HepG2 (cell line): Measurements from ENCODE around the gene CISH. TPM values are rescaled to one million over a fixed set of nuclear protein-coding genes. Genes with fewer than 3 reads are reported as not detected.

ENCODE experiments used
- AKAP8 ChIP-seq: sonication (generic); formaldehyde crosslinking; IDR thresholded peaks from 2 replicates; pipeline ENCODE4 v1.5.1; 2020; ENCODE audit warnings: mild to moderate bottlenecking, missing genetic modification reagents
- BCL6 ChIP-seq: IDR thresholded peaks from 2 replicates; pipeline ENCODE4 v1.6.1; 2016; ENCODE audit warnings: missing genetic modification reagents, missing compliant biosample characterization
- CBX1 ChIP-seq: IDR thresholded peaks from one replicate; pipeline ENCODE4 v1.6.1; 2016; ENCODE audit warnings: antibody characterized with exemption, low read depth
- DNMT1 ChIP-seq: sonication (generic); formaldehyde crosslinking; IDR thresholded peaks from 2 replicates; pipeline ENCODE4 v1.5.1; 2020; ENCODE audit warnings: mild to moderate bottlenecking, missing genetic modification reagents
- DPF2 ChIP-seq: sonication (generic); formaldehyde crosslinking; IDR thresholded peaks from 2 replicates; pipeline ENCODE4 v1.4.0; 2020; ENCODE audit warnings: mild to moderate bottlenecking, low read depth, missing genetic modification reagents, borderline replicate concordance
- FOXO1 ChIP-seq: sonication (generic); formaldehyde crosslinking; IDR thresholded peaks from 2 replicates; pipeline ENCODE4 v1.4.0; 2020; ENCODE audit warnings: missing genetic modification reagents
- GLI4 ChIP-seq: sonication (generic); formaldehyde crosslinking; IDR thresholded peaks from 2 replicates; pipeline ENCODE4 v1.5.1; 2020; ENCODE audit warnings: missing genetic modification reagents, mild to moderate bottlenecking, moderate library complexity, borderline replicate concordance
- HOXA3 ChIP-seq: sonication (generic); formaldehyde crosslinking; IDR thresholded peaks from 2 replicates; pipeline ENCODE4 v1.5.0; 2020; ENCODE audit warnings: missing genetic modification reagents
- IRX3 ChIP-seq: sonication (generic); formaldehyde crosslinking; IDR thresholded peaks from 2 replicates; pipeline ENCODE4 v1.8.1; 2023; ENCODE audit warnings: mild to moderate bottlenecking, low read depth, missing genetic modification reagents, borderline replicate concordance
- MTF1 ChIP-seq: sonication (generic); formaldehyde crosslinking; IDR thresholded peaks from 2 replicates; pipeline ENCODE4 v1.5.0; 2020; ENCODE audit warnings: missing genetic modification reagents
- NFYB ChIP-seq: sonication (generic); formaldehyde crosslinking; IDR thresholded peaks from 2 replicates; pipeline ENCODE4 v1.4.0; 2020; ENCODE audit warnings: missing genetic modification reagents
- RFXAP ChIP-seq: sonication (generic); formaldehyde crosslinking; IDR thresholded peaks from 2 replicates; pipeline ENCODE4 v1.4.0; 2020; ENCODE audit warnings: missing genetic modification reagents, borderline replicate concordance
- SKI ChIP-seq: fragments of 450-650 bp; IDR thresholded peaks from one replicate; pipeline ENCODE4 v1.6.1; 2018; ENCODE audit warnings: mild to moderate bottlenecking; ENCODE audit not compliant: partially characterized antibody
- SMYD3 ChIP-seq: sonication (generic); formaldehyde crosslinking; IDR thresholded peaks from 2 replicates; pipeline ENCODE4 v1.8.1; 2023; ENCODE audit warnings: mild to moderate bottlenecking, missing genetic modification reagents
- SP2 ChIP-seq: sonication (generic); formaldehyde crosslinking; IDR thresholded peaks from 2 replicates; pipeline ENCODE4 v1.5.1; 2020; ENCODE audit warnings: mild to moderate bottlenecking, missing genetic modification reagents
- TAF1 ChIP-seq: sonication (generic); formaldehyde crosslinking; IDR thresholded peaks from 2 replicates; pipeline ENCODE4 v1.4.0; 2020; ENCODE audit warnings: missing genetic modification reagents
- ZNF292 ChIP-seq: sonication (generic); formaldehyde crosslinking; IDR thresholded peaks from 2 replicates; pipeline ENCODE4 v1.8.1; 2022; ENCODE audit warnings: mild to moderate bottlenecking, low read depth, missing genetic modification reagents, borderline replicate concordance
- ZNF614 ChIP-seq: IDR thresholded peaks from 2 replicates; pipeline ENCODE4 v1.6.1; 2018; ENCODE audit warnings: missing biosample characterization, missing genetic modification reagents, inconsistent platforms, borderline replicate concordance
- ZNF816 ChIP-seq: sonication (generic); formaldehyde crosslinking; IDR thresholded peaks from 2 replicates; pipeline ENCODE4 v1.8.0; 2022; ENCODE audit warnings: missing genetic modification reagents, mild to moderate bottlenecking, borderline replicate concordance
- ZNF878 ChIP-seq: sonication (generic); formaldehyde crosslinking; IDR thresholded peaks from 2 replicates; pipeline ENCODE4 v1.8.1; 2023; ENCODE audit warnings: mild to moderate bottlenecking, missing genetic modification reagents, moderate library complexity
- polyA plus RNA-seq, 8 experiments: library from polyadenylated mRNA; depleted of rRNA in 3 of 8; stranded (reverse) in 7 of 8; unstranded in 1 of 8; fragments of >200 nt; fragmentation: Illumina TruSeq in 4 of 8; extraction: Trizol in 4 of 8; gene quantifications; 2 replicates each; pipeline versions ENCODE4 v1.2.1 to v1.2.3, GENCODE V29; 2011 to 2016; ENCODE audit warnings: low read depth in 4 of 8, missing spikeins in 1 of 8, mixed read lengths in 1 of 8; ENCODE audit not compliant: insufficient read depth in 1 of 8
- total RNA-seq, 5 experiments: library from RNA; depleted of rRNA; stranded (reverse); fragments of >200 nt; fragmentation: Illumina TruSeq; extraction: Trizol; gene quantifications; 2 replicates each; pipeline ENCODE4 v1.2.3, GENCODE V29; 2016; ENCODE audit warnings: low read depth in 1 of 5
- TF ChIP-seq, protein P1 (sequence below): sonication (generic); formaldehyde crosslinking; IDR thresholded peaks from 2 replicates; pipeline ENCODE4 v1.4.0; 2020; ENCODE audit warnings: missing genetic modification reagents
- TF ChIP-seq, protein P2 (sequence below): sonication (generic); formaldehyde crosslinking; IDR thresholded peaks from 2 replicates; pipeline ENCODE4 v1.4.0; 2020; ENCODE audit warnings: low read depth, mild to moderate bottlenecking, missing genetic modification reagents
- TF ChIP-seq, protein P3 (sequence below): IDR thresholded peaks from 2 replicates; pipeline ENCODE4 v1.6.1; 2012; ENCODE audit warnings: inconsistent platforms
- TF ChIP-seq, protein P4 (sequence below): sonication (generic); formaldehyde crosslinking; IDR thresholded peaks from 2 replicates; pipeline ENCODE4 v1.8.0; 2022; ENCODE audit warnings: mild to moderate bottlenecking, missing genetic modification reagents

The CISH gene
- total and polyA plus RNA-seq, 2 of the 13 experiments (the other 11 are each of a cell fraction or from before 2014, with no cell fraction given), result 0.91 to 1.5 TPM

DNA sequence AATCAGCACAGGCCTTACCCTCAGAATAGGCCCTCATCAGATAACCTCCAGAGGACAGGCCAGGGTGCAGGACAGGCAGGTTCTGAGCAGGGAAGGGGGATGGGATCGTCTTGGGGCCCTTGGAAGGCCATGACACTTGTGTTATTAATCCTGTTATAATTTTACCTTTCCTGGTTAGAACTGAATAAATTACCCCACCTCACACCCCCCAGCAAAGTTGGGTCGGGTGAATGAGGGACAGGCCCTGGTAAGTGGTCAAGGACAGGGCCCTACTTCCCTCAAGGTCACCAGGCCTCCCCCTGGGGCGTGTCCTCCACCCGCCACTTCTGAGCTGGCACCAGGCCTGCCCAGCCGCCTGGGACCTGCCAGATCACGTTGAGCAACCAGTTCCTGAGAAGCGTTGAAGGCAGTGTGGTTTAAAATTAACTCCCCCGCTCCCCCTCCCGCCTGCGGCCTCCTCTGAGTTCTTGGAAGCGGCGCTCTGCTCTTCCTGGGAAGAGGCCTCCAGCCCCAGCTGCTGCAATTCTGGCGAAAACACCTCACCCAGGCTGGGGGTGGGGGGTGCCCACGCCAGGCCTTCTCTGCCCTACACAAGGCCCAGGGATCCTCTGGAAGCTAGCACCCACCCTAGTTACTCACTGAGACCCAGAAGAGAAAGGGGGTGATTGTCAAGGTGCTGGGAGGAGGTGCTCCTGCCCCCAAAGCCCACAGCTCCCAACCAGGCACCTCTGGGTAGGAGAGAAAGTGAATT lies 10.6 kb downstream of the CISH start (continued):
- TF ChIP-seq DPF2 (CRISPR knock-in tag), result peak; percentile 63; the same call in 1 of the 2 replicates
- peak; percentile 79 for TF ChIP-seq ZNF816
- TF ChIP-seq, protein P1, sequence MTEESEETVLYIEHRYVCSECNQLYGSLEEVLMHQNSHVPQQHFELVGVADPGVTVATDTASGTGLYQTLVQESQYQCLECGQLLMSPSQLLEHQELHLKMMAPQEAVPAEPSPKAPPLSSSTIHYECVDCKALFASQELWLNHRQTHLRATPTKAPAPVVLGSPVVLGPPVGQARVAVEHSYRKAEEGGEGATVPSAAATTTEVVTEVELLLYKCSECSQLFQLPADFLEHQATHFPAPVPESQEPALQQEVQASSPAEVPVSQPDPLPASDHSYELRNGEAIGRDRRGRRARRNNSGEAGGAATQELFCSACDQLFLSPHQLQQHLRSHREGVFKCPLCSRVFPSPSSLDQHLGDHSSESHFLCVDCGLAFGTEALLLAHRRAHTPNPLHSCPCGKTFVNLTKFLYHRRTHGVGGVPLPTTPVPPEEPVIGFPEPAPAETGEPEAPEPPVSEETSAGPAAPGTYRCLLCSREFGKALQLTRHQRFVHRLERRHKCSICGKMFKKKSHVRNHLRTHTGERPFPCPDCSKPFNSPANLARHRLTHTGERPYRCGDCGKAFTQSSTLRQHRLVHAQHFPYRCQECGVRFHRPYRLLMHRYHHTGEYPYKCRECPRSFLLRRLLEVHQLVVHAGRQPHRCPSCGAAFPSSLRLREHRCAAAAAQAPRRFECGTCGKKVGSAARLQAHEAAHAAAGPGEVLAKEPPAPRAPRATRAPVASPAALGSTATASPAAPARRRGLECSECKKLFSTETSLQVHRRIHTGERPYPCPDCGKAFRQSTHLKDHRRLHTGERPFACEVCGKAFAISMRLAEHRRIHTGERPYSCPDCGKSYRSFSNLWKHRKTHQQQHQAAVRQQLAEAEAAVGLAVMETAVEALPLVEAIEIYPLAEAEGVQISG (CRISPR knock-in tag), result peak; percentile 81
- 0 out of 2 replicates have a peak, but pooled peaks have one; percentile 31 for TF ChIP-seq IRX3 (CRISPR knock-in tag)
- TF ChIP-seq RFXAP (CRISPR knock-in tag), result 0 out of 2 replicates have a peak, but pooled peaks have one; percentile 87
- 0 out of 2 replicates have a peak, but pooled peaks have one; percentile 45 for TF ChIP-seq ZNF878 (CRISPR knock-in tag)
- TF ChIP-seq, protein P2, sequence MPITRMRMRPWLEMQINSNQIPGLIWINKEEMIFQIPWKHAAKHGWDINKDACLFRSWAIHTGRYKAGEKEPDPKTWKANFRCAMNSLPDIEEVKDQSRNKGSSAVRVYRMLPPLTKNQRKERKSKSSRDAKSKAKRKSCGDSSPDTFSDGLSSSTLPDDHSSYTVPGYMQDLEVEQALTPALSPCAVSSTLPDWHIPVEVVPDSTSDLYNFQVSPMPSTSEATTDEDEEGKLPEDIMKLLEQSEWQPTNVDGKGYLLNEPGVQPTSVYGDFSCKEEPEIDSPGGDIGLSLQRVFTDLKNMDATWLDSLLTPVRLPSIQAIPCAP (CRISPR knock-in tag), result no peak
- peak; percentile 34; the same call in 1 of the 2 replicates for TF ChIP-seq NFYB (CRISPR knock-in tag)
- TF ChIP-seq HOXA3 (CRISPR knock-in tag), result peak; percentile 84
- TF ChIP-seq ZNF614 (CRISPR knock-in tag), result peak; percentile 45; the same call in 1 of the 2 replicates
- peak; percentile 37 for TF ChIP-seq CBX1
- no peak for TF ChIP-seq DNMT1 (CRISPR knock-in tag)
- peak; percentile 18 for TF ChIP-seq SKI
- TF ChIP-seq MTF1, result no peak
- TF ChIP-seq TAF1 (CRISPR knock-in tag), result peak; percentile 47; the same call in 1 of the 2 replicates
- peak; percentile 81 for TF ChIP-seq ZNF292
- TF ChIP-seq SMYD3 (CRISPR knock-in tag), result 0 out of 2 replicates have a peak, but pooled peaks have one; percentile 8
- TF ChIP-seq SP2 (CRISPR knock-in tag), result 0 out of 2 replicates have a peak, but pooled peaks have one; percentile 19
- TF ChIP-seq, protein P3, sequence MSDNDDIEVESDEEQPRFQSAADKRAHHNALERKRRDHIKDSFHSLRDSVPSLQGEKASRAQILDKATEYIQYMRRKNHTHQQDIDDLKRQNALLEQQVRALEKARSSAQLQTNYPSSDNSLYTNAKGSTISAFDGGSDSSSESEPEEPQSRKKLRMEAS, result peak; percentile 89
- TF ChIP-seq AKAP8 (CRISPR knock-in tag), result peak; percentile 65; the same call in 1 of the 2 replicates
- TF ChIP-seq, protein P4, sequence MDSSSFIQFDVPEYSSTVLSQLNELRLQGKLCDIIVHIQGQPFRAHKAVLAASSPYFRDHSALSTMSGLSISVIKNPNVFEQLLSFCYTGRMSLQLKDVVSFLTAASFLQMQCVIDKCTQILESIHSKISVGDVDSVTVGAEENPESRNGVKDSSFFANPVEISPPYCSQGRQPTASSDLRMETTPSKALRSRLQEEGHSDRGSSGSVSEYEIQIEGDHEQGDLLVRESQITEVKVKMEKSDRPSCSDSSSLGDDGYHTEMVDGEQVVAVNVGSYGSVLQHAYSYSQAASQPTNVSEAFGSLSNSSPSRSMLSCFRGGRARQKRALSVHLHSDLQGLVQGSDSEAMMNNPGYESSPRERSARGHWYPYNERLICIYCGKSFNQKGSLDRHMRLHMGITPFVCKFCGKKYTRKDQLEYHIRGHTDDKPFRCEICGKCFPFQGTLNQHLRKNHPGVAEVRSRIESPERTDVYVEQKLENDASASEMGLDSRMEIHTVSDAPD (CRISPR knock-in tag), result peak; percentile 85
- peak; percentile 100 for TF ChIP-seq BCL6 (CRISPR knock-in tag)
- peak; percentile 63; the same call in 1 of the 2 replicates for TF ChIP-seq FOXO1 (CRISPR knock-in tag)
- TF ChIP-seq GLI4 (CRISPR knock-in tag), result no peak
